Lower leg skin (tissue), 4 donors: Measurements from ENCODE around the gene METTL22. TPM values are rescaled to one million over a fixed set of nuclear protein-coding genes. Genes with fewer than 3 reads are reported as not detected.

ENCODE experiments used
- DNase-seq, 2 donors: peaks; one replicate each; pipeline ENCODE4 v3.0.0-alpha.2; 2019; ENCODE audit warnings: low spot score in 2 of 2
- H3K4me3 ChIP-seq: fragments of 200-600 bp; sonication (generic); 2 replicates; pipeline ENCODE4 v1.5.1; 2017; ENCODE audit warnings: mild to moderate bottlenecking, low read depth; ENCODE audit not compliant: poor library complexity, severe bottlenecking
- POLR2A ChIP-seq, 2 donors: fragments of 450-650 bp; IDR thresholded peaks; one replicate each; pipeline ENCODE4 v1.6.1; 2016 to 2017; ENCODE audit warnings: antibody characterized with exemption in 2 of 2, mild to moderate bottlenecking in 1 of 2, moderate library complexity in 1 of 2
- WGBS, 2 donors: methylation state at CpG; one replicate each; pipeline ENCODE4 v1.1.5; 2018; 5-methylcytosine and 5-hydroxymethylcytosine counted together
- intact Hi-C: fragments of 100-400 bp; cut with DNase I; formaldehyde crosslinking; loops from one replicate; pipeline ENCODE4 v1.15.0; 2023; ENCODE audit warnings: low total_unique reads
- total RNA-seq, 4 donors: library from RNA; depleted of rRNA; stranded (reverse); fragments of >200 nt; gene quantifications; one replicate each; pipeline ENCODE4 v1.1.0, GENCODE V29; 2016
- TF ChIP-seq, protein P1 (sequence below), 3 donors: fragments of 450-650 bp; IDR thresholded peaks; one replicate each; pipeline ENCODE4 v1.5.1; 2016; ENCODE audit warnings: antibody characterized with exemption in 3 of 3, mild to moderate bottlenecking in 3 of 3, moderate library complexity in 2 of 3

Gene METTL22
- total RNA-seq, 4 donors from 2014 or later = 12.9 to 49.0 (median 21.1) TPM

DNA sequence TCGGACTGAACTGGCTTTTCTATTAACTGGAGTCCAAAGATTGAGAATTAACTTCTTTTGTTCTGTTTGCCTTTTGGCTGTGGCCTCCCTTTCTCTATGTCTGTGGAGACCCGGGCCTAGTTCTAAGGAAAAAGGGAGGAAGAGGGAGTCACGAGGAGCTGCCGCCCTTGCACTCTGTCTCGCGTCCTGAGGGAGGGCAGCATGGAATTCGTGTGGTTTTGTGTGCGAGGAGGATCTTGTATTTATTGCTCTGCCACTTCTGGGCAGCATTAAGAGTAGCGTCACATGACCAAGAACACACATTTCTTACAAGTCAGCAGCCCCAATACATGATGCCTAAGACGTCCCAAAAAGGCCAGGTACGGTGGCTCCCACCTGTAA is 23.6 kb downstream of the METTL22 start:
- intact Hi-C loops = loop anchor here (10.0 kb wide), 1 partner anchor 80 kb away; no protein-coding TSS in a partner anchor
- DNase-seq = no peak
- no peak overlapping the region for H3K4me3 ChIP-seq
- TF ChIP-seq, protein P1, sequence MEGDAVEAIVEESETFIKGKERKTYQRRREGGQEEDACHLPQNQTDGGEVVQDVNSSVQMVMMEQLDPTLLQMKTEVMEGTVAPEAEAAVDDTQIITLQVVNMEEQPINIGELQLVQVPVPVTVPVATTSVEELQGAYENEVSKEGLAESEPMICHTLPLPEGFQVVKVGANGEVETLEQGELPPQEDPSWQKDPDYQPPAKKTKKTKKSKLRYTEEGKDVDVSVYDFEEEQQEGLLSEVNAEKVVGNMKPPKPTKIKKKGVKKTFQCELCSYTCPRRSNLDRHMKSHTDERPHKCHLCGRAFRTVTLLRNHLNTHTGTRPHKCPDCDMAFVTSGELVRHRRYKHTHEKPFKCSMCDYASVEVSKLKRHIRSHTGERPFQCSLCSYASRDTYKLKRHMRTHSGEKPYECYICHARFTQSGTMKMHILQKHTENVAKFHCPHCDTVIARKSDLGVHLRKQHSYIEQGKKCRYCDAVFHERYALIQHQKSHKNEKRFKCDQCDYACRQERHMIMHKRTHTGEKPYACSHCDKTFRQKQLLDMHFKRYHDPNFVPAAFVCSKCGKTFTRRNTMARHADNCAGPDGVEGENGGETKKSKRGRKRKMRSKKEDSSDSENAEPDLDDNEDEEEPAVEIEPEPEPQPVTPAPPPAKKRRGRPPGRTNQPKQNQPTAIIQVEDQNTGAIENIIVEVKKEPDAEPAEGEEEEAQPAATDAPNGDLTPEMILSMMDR (IDR thresholded peaks at IDR 0.05) = no peak
- no peak for TF ChIP-seq POLR2A (IDR thresholded peaks at IDR 0.05)
- WGBS, 2 donors = 72% methylated on average over 11 of the region's 11 CpGs

- intact Hi-C loops = loop anchor here (10.0 kb wide), 1 partner anchor 81 kb away; no protein-coding TSS in a partner anchor
- WGBS, 2 donors = 74 to 78% methylated on average over 13 of the region's 13 CpGs
- TF ChIP-seq POLR2A (IDR thresholded peaks at IDR 0.05) = no peak
- TF ChIP-seq, protein P1 (IDR thresholded peaks at IDR 0.05) = no peak
- no peak for DNase-seq
- H3K4me3 ChIP-seq = no peak overlapping the region
Measured at GRCh38 chr16:8645831-8646230, 24.3 kb downstream of the METTL22 start.

GRCh38 chr16:8646326-8647053 is 25.0 kb downstream of the METTL22 start:
- WGBS, 2 donors = 77% methylated on average over 13 of the region's 13 CpGs
- intact Hi-C loops = loop anchor here (10.0 kb wide), 1 partner anchor 82 kb away; no protein-coding TSS in a partner anchor
- H3K4me3 ChIP-seq = no peak overlapping the region
- no peak for DNase-seq
- TF ChIP-seq POLR2A (IDR thresholded peaks at IDR 0.05) = no peak
- TF ChIP-seq, protein P1 (IDR thresholded peaks at IDR 0.05) = no peak

DNA sequence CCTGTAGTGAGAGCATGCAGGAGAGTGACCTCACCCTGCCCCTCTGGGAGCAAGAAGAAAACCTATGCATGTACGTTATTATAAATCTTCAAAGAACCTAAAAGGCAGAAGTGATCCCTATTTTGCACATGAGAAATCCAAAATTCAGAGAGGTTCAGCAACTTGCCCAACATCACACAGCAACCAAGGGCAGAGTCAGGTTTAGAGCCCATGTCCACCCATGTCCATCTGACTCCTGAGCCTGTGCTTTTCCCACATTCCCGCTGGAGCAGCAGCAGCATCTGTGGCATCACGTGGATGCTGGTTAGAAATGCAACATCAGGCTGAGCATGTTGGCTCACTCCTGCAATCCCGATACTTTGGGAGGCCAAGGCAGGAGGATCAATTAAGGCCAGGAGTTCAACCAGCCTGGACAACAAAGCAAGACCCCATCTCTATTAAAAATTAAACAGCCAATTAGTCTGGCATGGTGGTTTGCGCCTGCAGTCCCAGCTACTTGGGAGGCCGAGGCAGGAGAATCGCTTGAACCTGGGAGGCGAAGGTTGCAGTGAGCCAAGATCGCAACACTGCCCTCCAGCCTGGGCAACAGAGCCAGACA is 26.3 kb downstream of the METTL22 start:
- no peak for TF ChIP-seq POLR2A (IDR thresholded peaks at IDR 0.05)
- TF ChIP-seq, protein P1 (IDR thresholded peaks at IDR 0.05) = no peak
- 74 to 77% methylated on average over 9 of the region's 9 CpGs for WGBS, 2 donors
- no peak overlapping the region for H3K4me3 ChIP-seq
- intact Hi-C loops = loop anchor here (10.0 kb wide), 1 partner anchor 83 kb away; no protein-coding TSS in a partner anchor
- DNase-seq = no peak

GRCh38 chr16:8648877-8649276 is 27.4 kb downstream of the METTL22 start:
- 93 to 94% methylated on average over 4 of the region's 4 CpGs for WGBS, 2 donors
- H3K4me3 ChIP-seq = no peak overlapping the region
- no peak for DNase-seq
- TF ChIP-seq, protein P1 (IDR thresholded peaks at IDR 0.05) = no peak
- TF ChIP-seq POLR2A (IDR thresholded peaks at IDR 0.05) = no peak
- intact Hi-C loops = loop anchor here (10.0 kb wide), 1 partner anchor 84 kb away; no protein-coding TSS in a partner anchor
